ENCODE measurements around the gene TEKT2.

DNA sequence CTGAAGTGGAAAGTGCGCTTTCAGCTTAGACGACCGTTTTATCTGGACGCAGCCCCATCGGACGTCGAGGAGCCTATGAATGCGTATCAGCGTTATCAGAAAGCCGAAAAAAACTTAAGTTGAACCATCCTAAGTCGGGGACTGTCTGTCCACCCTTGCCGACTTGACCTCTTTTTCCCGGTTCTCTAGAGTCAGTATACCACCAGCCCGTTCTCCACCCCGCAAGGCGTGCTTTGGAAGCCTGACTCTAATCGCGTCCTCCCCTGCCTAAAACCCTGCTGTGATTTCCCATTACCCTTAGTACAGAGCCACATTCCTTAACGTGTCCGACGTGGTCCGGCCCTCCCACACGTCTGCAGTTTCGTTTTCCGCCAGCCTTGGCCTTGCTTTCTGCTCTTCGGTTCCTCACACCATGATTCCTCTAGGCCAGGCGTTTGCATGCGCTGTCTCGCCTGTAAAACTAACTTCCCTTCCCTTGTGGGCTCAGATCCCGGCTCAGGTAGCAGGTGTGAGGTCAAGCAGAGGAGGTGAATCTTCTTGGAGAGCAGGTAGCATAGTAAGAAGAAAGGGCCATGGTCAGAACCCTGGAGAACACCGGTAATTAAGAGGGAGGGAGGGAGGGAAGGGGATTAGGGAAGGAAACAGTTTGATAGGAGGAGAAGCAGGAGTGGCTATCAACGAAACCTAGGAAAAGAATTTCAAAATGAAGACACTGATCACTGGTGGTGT lies 5.7 kb downstream of the TEKT2 start:
- TF ChIP-seq, protein P1, sequence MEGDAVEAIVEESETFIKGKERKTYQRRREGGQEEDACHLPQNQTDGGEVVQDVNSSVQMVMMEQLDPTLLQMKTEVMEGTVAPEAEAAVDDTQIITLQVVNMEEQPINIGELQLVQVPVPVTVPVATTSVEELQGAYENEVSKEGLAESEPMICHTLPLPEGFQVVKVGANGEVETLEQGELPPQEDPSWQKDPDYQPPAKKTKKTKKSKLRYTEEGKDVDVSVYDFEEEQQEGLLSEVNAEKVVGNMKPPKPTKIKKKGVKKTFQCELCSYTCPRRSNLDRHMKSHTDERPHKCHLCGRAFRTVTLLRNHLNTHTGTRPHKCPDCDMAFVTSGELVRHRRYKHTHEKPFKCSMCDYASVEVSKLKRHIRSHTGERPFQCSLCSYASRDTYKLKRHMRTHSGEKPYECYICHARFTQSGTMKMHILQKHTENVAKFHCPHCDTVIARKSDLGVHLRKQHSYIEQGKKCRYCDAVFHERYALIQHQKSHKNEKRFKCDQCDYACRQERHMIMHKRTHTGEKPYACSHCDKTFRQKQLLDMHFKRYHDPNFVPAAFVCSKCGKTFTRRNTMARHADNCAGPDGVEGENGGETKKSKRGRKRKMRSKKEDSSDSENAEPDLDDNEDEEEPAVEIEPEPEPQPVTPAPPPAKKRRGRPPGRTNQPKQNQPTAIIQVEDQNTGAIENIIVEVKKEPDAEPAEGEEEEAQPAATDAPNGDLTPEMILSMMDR (IDR thresholded peaks at IDR 0.05; ENCODE audit: insufficient read depth, low read length, poor library complexity, severe bottlenecking) = no peak
- TF ChIP-seq EZH2phosphoT487 (conservative IDR thresholded peaks at IDR 0.05; ENCODE audit: low read length) = no peak

All from SU-DHL-6 (cell line).